ENCODE results near the gene PIP5K1C.

Gene PIP5K1C

GRCh38 chr19:3608079-3608641 lies 92.1 kb downstream of the PIP5K1C start:
- no peak for FAIRE-seq

- FAIRE-seq, result peak; percentile 96
Observed at GRCh38 chr19:3607303-3608078, 92.8 kb downstream of the PIP5K1C start.

- FAIRE-seq, result no peak
Observed at GRCh38 chr19:3606690-3607289, 93.5 kb downstream of the PIP5K1C start, which contains the start of gene TBXA2R. TSS of gene TBXA2R (minus strand) at chr19:3606875. CDS start at chr19:3600634, 6,241 bp downstream.

GRCh38 chr19:3606174-3606689 lies 94.0 kb downstream of the PIP5K1C start:
- FAIRE-seq, result no peak

GRCh38 chr19:3605770-3606169 lies 94.5 kb downstream of the PIP5K1C start:
- no peak for FAIRE-seq

GRCh38 chr19:3605361-3605760 lies 94.9 kb downstream of the PIP5K1C start:
- FAIRE-seq, result no peak

- no peak for FAIRE-seq
Observed at GRCh38 chr19:3604987-3605343, 95.3 kb downstream of the PIP5K1C start.

- FAIRE-seq, result no peak
Observed at GRCh38 chr19:3604227-3604986, 95.9 kb downstream of the PIP5K1C start.

- no peak for FAIRE-seq
Observed at GRCh38 chr19:3603121-3603811, 97.0 kb downstream of the PIP5K1C start.

GRCh38 chr19:3601021-3601420 lies 99.2 kb downstream of the PIP5K1C start:
- FAIRE-seq, result no peak

GRCh38 chr19:3599776-3600187 lies 100.5 kb downstream of the PIP5K1C start:
- FAIRE-seq, result no peak

GRCh38 chr19:3595521-3596061 lies 104.7 kb downstream of the PIP5K1C start:
- FAIRE-seq, result no peak

- FAIRE-seq, result no peak
Observed at GRCh38 chr19:3593156-3593555, 107.1 kb downstream of the PIP5K1C start.

- FAIRE-seq, result no peak
Observed at GRCh38 chr19:3591876-3592613, 108.2 kb downstream of the PIP5K1C start.

- FAIRE-seq, result no peak
Observed at GRCh38 chr19:3590991-3591659, 109.1 kb downstream of the PIP5K1C start.

- no peak for FAIRE-seq
Observed at GRCh38 chr19:3589949-3590348, 110.3 kb downstream of the PIP5K1C start.

- FAIRE-seq, result no peak
Observed at GRCh38 chr19:3589439-3589838, 110.8 kb downstream of the PIP5K1C start.

GRCh38 chr19:3586707-3587346 lies 113.4 kb downstream of the PIP5K1C start:
- FAIRE-seq, result no peak

GRCh38 chr19:3586127-3586626 lies 114.1 kb downstream of the PIP5K1C start:
- FAIRE-seq, result no peak
